OCI-LY7 (cell line): ENCODE data around the gene MEP1A.

Source experiments
- CTCF ChIP-seq: fragments of 200-600 bp; sonication (generic); conservative IDR thresholded peaks from 2 replicates; pipeline ENCODE4 v1.5.1; 2014; ENCODE audit warnings: mild to moderate bottlenecking, antibody characterized with exemption, low read length, moderate library complexity, mixed read lengths
- EZH2phosphoT487 ChIP-seq: fragments of 200-600 bp; sonication (generic); IDR thresholded peaks from 2 replicates; pipeline ENCODE4 v1.6.1; 2018; ENCODE audit warnings: low read depth, borderline replicate concordance, mild to moderate bottlenecking, mixed run types, antibody characterized with exemption, low read length, moderate library complexity, mixed read lengths

GRCh38 chr6:46773201-46773855 is 19.9 kb upstream of the MEP1A start:
- TF ChIP-seq CTCF: no peak
- no peak for TF ChIP-seq EZH2phosphoT487
